Activated T-helper 2 cell treated with anti-CD3 and anti-CD28 coated beads, Interferon-gamma antibody, Interleukin-2, Interleukin-4, amounts not matched to agents 10 μg/mL and 5 μg/mL and 100 μg/mL, durations not matched to agents 14 hours and 24 hours and 36 hours (primary cell): ENCODE measurements around the gene SH2D2A. TPM values are rescaled to one million over a fixed set of nuclear protein-coding genes. Genes with fewer than 3 reads are reported as not detected.
A peak's percentile ranks its signal among the peaks of the same experiment; 100 is the strongest.

Experiments used
- DNase-seq: peaks from one replicate; pipeline ENCODE4 v3.0.0; 2021; ENCODE audit warnings: low spot score
- H3K27ac Mint-ChIP-seq: one replicate; pipeline ENCODE4 v1.8.0; 2021; ENCODE audit warnings: mixed read lengths
- H3K27me3 Mint-ChIP-seq: one replicate; pipeline ENCODE4 v1.8.0; 2021; ENCODE audit warnings: low read depth, mixed read lengths
- H3K36me3 Mint-ChIP-seq: one replicate; pipeline ENCODE4 v1.8.0; 2021; ENCODE audit warnings: low read depth, mixed read lengths
- H3K4me1 Mint-ChIP-seq: one replicate; pipeline ENCODE4 v1.8.0; 2021; ENCODE audit warnings: low read depth, mixed read lengths
- H3K4me3 Mint-ChIP-seq: one replicate; pipeline ENCODE4 v1.8.0; 2021; ENCODE audit warnings: low read depth, mild to moderate bottlenecking, moderate library complexity, mixed read lengths
- H3K9me3 Mint-ChIP-seq: one replicate; pipeline ENCODE4 v1.8.0; 2021; ENCODE audit warnings: mixed read lengths
- intact Hi-C: fragments of 100-400 bp; cut with micrococcal nuclease; formaldehyde crosslinking; loops from one replicate; pipeline ENCODE4 v1.15.1; 2023
- total RNA-seq: library from RNA; stranded (reverse); gene quantifications from 2 replicates; pipeline ENCODE4 v1.2.3, GENCODE V29; 2022

SH2D2A gene
- total RNA-seq, 1 donor from 2014 or later = 474 TPM

DNA sequence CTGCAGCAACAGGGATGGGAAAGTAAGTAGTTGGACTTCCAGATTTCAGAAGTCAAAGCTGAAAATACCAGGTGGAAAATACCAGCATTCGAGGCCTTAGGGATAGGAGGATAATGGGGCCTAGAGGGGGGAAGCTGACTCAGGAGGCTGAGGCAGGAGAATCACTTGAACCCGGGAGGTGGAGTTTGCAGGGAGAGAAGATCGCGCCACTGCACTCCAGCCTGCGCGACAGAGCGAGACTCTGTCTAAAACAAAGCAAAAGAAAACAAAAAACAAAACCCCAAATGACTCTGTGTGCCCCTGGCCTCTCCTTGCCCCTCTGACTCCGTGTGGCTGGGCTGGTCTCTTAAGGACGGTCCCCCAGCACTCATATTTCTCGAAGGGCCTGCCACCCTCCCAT lies 3.4 kb downstream of the SH2D2A start:
- peak overlapping the region; percentile 88 for H3K4me3 Mint-ChIP-seq
- intact Hi-C loops = no loop called here
- H3K27ac Mint-ChIP-seq = peak overlapping the region; percentile 50
- peaks cover 82% of the 10 kb centered on the region for H3K36me3 Mint-ChIP-seq
- H3K9me3 Mint-ChIP-seq = no peaks in the 10 kb centered on the region
- no peaks in the 10 kb centered on the region for H3K27me3 Mint-ChIP-seq
- DNase-seq = no peak
- peaks cover 52% of the 10 kb centered on the region for H3K4me1 Mint-ChIP-seq

DNA sequence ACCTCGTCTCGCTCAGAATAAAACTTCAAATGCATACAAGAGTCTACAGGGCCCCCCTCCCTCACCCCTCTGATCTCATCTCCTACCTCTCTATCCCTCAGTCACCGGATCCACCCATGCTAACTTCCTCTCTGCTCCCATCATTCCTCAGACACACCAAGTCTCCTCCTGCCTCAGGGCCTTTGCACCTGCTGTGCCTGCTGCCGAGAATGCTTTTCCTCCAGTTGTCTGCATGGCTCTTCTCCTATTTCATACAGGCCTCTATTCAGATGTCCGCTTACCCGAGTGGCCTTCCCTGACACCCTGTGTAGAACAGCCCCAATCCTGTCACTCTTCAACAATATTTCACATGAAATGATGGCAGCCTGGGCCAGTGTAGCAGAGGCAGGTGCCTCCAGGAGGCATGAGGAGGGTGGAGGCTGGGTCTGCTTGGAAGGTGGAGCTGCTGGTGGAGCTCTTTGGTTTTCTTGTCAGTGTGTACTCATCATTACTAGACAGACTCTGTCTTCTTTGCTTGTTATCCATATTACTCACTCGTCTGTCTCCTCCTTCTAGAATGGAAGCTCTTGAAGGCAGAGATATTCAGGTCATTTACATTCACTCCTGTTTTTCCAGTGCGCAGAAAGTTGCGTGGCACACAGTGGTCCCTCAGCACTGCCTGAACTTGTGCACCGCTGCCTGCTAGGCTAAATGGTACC lies 4.2 kb downstream of the SH2D2A start:
- Mint-ChIP-seq H3K36me3 (peaks cover 91% of the 10 kb centered on the region), H3K27me3 (no peaks in the 10 kb centered on the region), H3K9me3 (no peaks in the 10 kb centered on the region), H3K4me1 (peaks cover 57% of the 10 kb centered on the region), H3K4me3 (peak overlapping the region; percentile 88), H3K27ac (peak overlapping the region; percentile 28)
- no peak for DNase-seq
- intact Hi-C loops = no loop called here

DNA sequence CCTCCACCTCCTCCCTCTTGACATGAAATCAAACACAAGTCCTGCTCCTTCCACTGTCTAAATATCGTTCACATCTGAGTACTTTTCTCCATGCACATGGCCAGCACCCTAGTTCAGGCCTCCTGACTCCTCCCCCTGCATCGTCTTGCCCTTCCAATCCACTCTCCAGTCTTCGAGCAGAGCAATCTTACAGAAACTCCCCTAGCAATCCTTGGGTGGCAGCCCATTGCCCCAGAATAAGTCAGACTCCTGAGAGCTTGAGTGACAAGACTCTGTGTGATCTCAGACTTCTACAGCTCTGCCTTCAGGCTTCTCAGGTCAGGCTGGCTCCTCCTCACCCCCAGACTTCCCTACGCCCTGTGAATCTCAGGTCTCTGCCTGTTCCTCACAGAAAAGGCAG lies 5.5 kb downstream of the SH2D2A start:
- Mint-ChIP-seq H3K27ac (peak overlapping the region; percentile 28), H3K36me3 (peaks cover 98% of the 10 kb centered on the region), H3K4me3 (peak overlapping the region; percentile 88), H3K9me3 (no peaks in the 10 kb centered on the region), H3K27me3 (no peaks in the 10 kb centered on the region), H3K4me1 (peaks cover 60% of the 10 kb centered on the region)
- intact Hi-C loops = no loop called here
- DNase-seq = no peak

DNA sequence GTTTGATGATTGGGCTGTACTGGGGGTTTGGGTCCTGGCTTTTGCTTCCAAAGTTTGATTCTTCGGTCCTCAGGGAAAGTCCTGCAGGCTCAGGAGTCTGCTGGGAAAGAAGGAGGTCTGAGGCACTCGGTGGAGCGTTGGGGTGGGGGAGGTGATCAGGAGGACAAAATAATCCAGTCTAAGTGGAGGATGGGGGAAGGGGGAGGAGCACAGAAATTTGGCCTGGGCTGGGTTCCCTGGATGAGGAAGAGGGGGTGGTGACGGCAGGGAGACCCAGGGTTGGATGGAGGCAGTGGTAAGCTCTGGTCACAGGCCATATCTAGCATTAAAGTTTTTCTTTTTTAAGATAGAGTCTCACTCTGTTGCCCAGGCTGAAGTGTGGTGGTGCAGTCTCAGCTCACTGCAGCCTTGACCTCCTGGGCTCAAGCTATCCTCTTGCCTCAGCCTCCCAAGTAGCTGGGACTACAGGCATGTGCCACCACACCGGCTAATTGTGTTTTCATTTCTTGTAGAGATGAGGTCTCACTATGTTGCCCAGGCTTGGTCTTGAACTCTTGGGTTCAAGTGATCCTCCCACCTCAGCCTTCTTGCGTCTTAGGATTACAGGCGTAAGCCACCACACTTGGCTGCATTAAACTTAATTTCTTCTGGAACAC lies 6.8 kb downstream of the SH2D2A start:
- Mint-ChIP-seq H3K4me3 (no peak overlapping the region), H3K4me1 (peaks cover 60% of the 10 kb centered on the region), H3K9me3 (no peaks in the 10 kb centered on the region), H3K27ac (peak overlapping the region; percentile 53), H3K36me3 (peaks cover 93% of the 10 kb centered on the region), H3K27me3 (no peaks in the 10 kb centered on the region)
- no peak for DNase-seq
- intact Hi-C loops = no loop called here

DNA sequence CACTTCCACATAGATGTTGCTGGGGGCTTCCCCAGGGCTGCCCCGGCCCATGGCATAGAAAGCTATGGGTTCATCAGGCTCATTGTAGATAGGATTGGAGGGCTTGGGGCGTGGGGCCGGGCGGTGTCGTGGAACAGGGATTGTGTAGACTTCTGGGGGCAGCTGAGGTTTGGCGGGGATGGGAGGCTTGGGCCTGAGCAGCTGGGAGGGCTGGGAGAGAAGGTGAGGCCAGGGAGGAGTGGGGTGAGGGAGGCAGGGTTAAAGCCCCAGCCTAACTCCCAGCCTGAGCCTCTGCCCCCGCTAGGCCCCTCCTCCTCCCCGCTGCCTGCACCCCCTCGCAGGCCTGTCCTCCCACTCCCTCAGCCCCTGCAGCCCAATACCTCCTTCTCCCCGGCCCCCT lies 7.4 kb downstream of the SH2D2A start:
- H3K9me3 Mint-ChIP-seq = no peaks in the 10 kb centered on the region
- no peak overlapping the region for H3K4me3 Mint-ChIP-seq
- H3K27ac Mint-ChIP-seq = peak overlapping the region; percentile 25
- intact Hi-C loops = no loop called here
- DNase-seq = no peak
- peaks cover 93% of the 10 kb centered on the region for H3K36me3 Mint-ChIP-seq
- H3K4me1 Mint-ChIP-seq = peaks cover 58% of the 10 kb centered on the region
- no peaks in the 10 kb centered on the region for H3K27me3 Mint-ChIP-seq

DNA sequence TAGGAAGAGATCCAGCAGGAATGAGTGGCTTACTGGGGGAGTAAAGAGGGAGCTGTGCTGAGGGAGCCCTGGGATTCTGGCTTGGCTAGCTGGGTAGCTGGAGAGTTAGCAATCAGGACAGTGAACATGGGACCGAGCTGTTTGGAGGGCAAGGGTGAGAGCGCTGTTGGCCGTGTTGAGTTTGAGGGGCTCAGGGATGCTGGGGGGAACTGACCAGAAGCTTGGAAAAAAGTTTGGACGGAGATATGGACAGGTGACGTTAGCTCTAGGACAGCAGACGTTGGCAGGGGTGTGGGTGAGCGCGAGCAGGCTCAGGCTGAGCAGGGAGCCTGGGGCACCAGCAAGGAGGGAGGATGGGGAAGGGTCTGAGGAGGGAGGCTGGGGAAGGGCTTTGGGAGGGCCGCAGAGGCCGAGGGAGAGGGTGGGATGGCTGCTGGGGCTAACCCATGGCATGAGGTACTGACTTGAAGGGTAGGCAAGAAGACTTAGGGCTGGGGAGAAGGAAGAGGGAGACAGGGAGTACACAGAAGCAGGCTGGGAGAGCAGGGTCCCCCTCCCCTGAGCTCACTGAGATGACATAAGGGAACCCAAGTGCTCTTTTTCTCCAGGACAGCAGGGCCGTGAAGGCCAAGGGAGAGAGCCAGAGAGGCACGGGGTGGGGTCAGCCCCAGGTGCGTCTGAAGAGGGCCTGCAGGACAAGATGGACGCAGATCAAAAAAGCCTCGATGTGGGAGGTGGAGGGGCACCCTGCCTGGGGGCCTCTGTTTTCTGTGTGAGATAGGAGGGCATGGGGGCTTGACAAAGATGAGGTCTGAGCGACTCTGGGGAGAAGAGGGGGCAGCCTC lies 8.2 kb downstream of the SH2D2A start:
- H3K27me3 Mint-ChIP-seq = no peaks in the 10 kb centered on the region
- intact Hi-C loops = no loop called here
- peak overlapping the region; percentile 78 for H3K27ac Mint-ChIP-seq
- H3K4me1 Mint-ChIP-seq = peaks cover 57% of the 10 kb centered on the region
- peak overlapping the region; percentile 28 for H3K4me3 Mint-ChIP-seq
- no peaks in the 10 kb centered on the region for H3K9me3 Mint-ChIP-seq
- peaks cover 87% of the 10 kb centered on the region for H3K36me3 Mint-ChIP-seq
- no peak for DNase-seq

DNA sequence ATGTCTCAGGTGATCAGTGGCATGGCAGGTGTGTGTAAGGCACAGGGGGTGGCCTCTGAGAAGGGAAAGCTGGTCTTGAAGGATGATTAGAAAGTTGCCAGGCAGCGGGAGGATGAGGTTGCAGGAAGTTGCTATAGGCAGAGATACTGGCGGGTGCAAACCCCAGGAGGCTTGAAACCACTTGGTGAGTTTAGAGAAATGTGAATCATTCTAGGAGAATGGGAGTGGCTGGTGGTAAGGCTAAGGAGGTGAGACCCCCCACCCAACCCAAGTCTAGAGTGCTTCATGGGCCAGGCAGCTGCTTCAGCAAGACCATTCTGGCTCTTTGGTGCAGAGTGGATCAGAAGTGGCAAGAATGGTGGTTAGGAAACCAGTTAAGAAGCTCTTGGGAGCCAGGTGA lies 9.0 kb downstream of the SH2D2A start:
- Mint-ChIP-seq H3K4me3 (peak overlapping the region; percentile 28), H3K9me3 (no peaks in the 10 kb centered on the region)

DNA sequence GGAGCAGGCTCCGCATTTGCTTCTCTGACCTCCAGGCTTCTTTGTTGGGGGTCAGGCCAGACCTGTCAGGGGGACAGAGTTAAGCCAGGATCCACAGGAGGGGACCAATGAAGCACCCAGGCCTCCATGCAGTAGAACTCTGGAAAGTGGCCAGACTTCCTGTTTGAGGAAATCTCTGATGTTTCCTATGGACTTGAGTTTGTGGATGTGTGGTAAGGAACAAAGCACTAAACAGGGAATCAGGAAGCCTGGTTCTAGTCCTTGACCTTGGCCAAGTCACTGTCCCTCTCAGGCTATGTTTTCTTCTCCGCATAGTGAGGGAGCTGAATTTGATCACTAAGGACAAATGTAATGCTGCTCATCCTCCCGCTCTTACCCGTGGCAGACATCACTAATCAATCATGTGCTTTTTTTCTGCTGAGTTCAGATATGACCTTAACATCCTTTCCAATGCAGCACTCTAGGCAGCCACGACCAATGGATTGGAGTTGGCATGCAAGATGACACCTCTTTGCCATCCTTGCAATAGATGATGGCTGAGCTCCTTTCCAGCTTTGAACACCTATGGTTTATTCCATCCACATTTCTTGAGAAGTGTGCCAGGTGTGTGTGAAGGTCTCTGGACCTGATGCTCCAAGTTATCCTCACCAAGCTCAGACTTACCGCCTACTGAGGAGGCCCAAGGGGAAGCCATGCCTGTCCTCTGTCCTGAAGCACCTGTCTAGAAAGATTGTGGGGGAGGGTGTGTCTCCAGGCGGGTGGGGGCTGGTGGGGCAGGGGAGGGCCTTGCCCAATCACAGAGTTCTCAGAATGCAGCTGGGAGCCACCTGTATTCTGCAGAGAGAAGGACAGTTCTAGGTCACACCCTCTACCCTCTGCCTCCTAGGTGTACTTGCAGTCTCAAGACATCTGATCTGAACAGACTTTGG lies 9.9 kb downstream of the SH2D2A start:
- Mint-ChIP-seq H3K27ac (peak overlapping the region; percentile 78), H3K27me3 (no peaks in the 10 kb centered on the region), H3K4me1 (peaks cover 53% of the 10 kb centered on the region), H3K9me3 (no peaks in the 10 kb centered on the region), H3K36me3 (peaks cover 77% of the 10 kb centered on the region), H3K4me3 (no peak overlapping the region)
- DNase-seq = no peak
- intact Hi-C loops = no loop called here

More for the DNA sequence above, 9.0 kb downstream of the SH2D2A start:
- Mint-ChIP-seq H3K36me3 (peaks cover 79% of the 10 kb centered on the region), H3K4me1 (peaks cover 54% of the 10 kb centered on the region), H3K27me3 (no peaks in the 10 kb centered on the region), H3K27ac (peak overlapping the region; percentile 78)
- intact Hi-C loops = no loop called here
- DNase-seq = peak; percentile 36

DNA sequence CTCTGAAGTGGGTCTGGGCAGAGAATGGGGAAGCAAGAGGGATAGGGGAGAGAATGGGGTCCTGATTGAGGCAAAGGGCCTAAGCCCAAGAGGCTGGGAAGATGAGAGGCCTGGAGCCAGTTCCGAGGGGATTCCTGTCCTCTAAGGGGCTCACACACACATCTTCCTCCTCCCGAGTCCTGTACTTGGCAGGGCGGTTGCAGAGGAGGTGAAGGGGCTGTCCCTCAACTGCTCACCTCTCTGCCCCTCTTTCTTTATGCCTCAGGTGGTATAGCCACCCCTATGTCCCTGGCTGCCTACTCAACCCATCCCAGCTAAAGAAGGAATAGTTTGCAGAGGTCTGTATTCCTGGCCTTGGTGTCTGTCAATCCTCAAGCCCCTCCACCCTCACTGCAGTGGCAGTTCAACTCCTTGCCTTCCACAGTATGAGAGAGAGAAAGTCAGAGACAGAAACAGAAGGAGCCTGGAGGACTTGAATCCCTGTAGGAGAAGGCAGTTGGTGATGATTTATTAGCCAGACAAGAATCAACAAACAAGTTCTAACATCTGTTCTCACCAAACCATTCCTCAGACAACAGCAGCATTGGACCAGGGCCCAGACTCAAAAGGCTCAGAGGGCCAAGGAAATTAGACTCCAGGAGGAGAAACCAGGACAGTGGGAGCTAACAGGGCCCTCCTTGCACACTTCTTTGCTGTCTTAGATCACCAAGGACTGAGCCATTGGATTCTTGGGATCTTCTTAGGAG lies 10.7 kb downstream of the SH2D2A start:
- Mint-ChIP-seq H3K4me3 (no peak overlapping the region), H3K9me3 (no peaks in the 10 kb centered on the region), H3K27me3 (no peaks in the 10 kb centered on the region), H3K27ac (peak overlapping the region; percentile 19), H3K36me3 (peaks cover 76% of the 10 kb centered on the region), H3K4me1 (peaks cover 53% of the 10 kb centered on the region)
- DNase-seq = no peak
- intact Hi-C loops = no loop called here

DNA sequence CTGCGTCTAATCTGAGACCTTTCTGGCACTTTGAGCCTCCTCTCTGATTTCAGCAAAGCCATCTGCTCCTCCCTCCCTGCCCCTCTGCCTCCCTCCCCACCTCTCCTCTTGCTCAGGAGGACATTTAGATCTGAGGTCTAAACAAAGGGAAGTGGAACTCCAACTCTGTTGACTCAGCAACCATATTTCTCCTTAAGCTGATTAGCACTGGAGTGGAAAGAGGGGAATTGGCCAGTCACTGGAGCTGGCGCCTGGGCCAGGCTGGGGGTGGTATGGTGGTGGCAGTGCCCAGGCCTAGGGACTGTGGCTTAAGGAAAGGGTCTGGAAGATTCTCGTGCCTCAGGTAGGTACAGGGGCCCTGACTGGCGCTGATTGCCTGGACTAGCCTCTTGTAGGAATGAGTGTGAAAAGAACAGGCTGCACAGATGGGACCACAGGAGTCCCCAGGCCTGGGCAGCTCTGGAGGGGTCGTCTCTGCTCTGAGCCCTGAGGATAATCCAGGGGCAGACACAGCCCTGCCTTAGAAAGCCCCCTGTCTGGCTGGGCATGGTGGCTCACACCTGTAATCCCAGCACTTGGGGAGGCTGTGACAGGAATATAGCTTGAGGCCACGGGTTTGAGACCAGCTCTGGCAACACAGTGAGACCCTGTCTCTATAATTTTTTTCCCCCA lies 11.9 kb downstream of the SH2D2A start:
- intact Hi-C loops = loop anchor here (5.0 kb wide), 1 partner anchor 33 kb away; no protein-coding TSS in a partner anchor
- DNase-seq = no peak
- Mint-ChIP-seq H3K36me3 (peaks cover 77% of the 10 kb centered on the region), H3K27me3 (no peaks in the 10 kb centered on the region), H3K27ac (peak overlapping the region; percentile 59), H3K4me3 (no peak overlapping the region), H3K4me1 (peaks cover 57% of the 10 kb centered on the region), H3K9me3 (no peaks in the 10 kb centered on the region)

DNA sequence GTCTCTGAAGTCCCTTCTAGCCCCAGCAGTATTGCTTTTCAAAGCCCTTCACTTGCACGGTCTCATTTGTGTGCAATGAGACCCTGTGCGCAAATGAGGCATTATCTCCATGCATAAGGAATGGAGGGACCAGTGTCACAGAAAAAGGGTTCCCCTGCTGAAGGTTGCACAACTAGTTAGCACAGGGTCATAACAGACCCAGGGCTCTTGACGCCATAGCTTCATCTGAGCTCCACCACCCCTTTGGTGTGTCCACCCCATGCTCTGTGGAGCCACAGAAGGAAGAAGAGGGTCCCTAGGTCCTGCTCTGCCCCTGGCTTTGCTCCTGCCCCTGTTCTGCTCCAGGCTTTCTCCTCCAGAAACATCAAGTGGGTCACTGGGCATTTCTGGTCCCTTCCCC lies 12.6 kb downstream of the SH2D2A start:
- peaks cover 73% of the 10 kb centered on the region for H3K36me3 Mint-ChIP-seq
- intact Hi-C loops = loop anchor here (5.0 kb wide), 1 partner anchor 33 kb away; no protein-coding TSS in a partner anchor
- no peak for DNase-seq
- H3K9me3 Mint-ChIP-seq = no peaks in the 10 kb centered on the region
- H3K27me3 Mint-ChIP-seq = no peaks in the 10 kb centered on the region
- H3K4me3 Mint-ChIP-seq = no peak overlapping the region
- peak overlapping the region; percentile 59 for H3K27ac Mint-ChIP-seq
- H3K4me1 Mint-ChIP-seq = peaks cover 55% of the 10 kb centered on the region
